H9 (cell line): ENCODE measurements around the gene ZNF839. TPM values are rescaled to one million over a fixed set of nuclear protein-coding genes. Genes with fewer than 3 reads are reported as not detected.

ENCODE experiments used
- DNase-seq: peaks from one replicate; pipeline ENCODE4 v3.0.0-alpha.2; 2017
- H2AFZ ChIP-seq: one replicate; pipeline ENCODE4 v1.6.1; 2013; ENCODE audit warnings: mild to moderate bottlenecking, low read length, control low read depth, moderate library complexity
- H2AK5ac ChIP-seq: 2 replicates; pipeline ENCODE4 v1.6.1; 2013; ENCODE audit warnings: low read length, control low read depth, mixed read lengths; ENCODE audit not compliant: insufficient read length
- H2BK120ac ChIP-seq: one replicate; pipeline ENCODE4 v1.6.1; 2013; ENCODE audit warnings: low read depth, mild to moderate bottlenecking, low read length, control low read depth, inconsistent platforms; ENCODE audit not compliant: poor library complexity, severe bottlenecking
- H2BK12ac ChIP-seq: 2 replicates; pipeline ENCODE4 v1.6.1; 2013; ENCODE audit warnings: low read length, control low read depth, mixed read lengths, low read depth; ENCODE audit not compliant: insufficient read length
- H2BK15ac ChIP-seq: 2 replicates; pipeline ENCODE4 v1.6.1; 2013; ENCODE audit warnings: low read depth, low read length, control low read depth
- H2BK20ac ChIP-seq: one replicate; pipeline ENCODE4 v1.6.1; 2013; ENCODE audit warnings: low read depth, mild to moderate bottlenecking, low read length, control low read depth, inconsistent platforms; ENCODE audit not compliant: poor library complexity, severe bottlenecking
- H2BK5ac ChIP-seq: 2 replicates; pipeline ENCODE4 v1.6.1; 2013; ENCODE audit warnings: low read length, control low read depth, mixed read lengths; ENCODE audit not compliant: insufficient read length
- H3K14ac ChIP-seq: 2 replicates; pipeline ENCODE4 v1.6.1; 2013; ENCODE audit warnings: low read length, control low read depth; ENCODE audit not compliant: insufficient read depth
- H3K18ac ChIP-seq: 2 replicates; pipeline ENCODE4 v1.6.1; 2013; ENCODE audit warnings: low read depth, mild to moderate bottlenecking, mixed read lengths, low read length, control low read depth; ENCODE audit not compliant: insufficient read length
- H3K23ac ChIP-seq: 2 replicates; pipeline ENCODE4 v1.6.1; 2013; ENCODE audit warnings: low read length, control low read depth, mixed read lengths, low read depth; ENCODE audit not compliant: insufficient read length
- H3K23me2 ChIP-seq: 2 replicates; pipeline ENCODE4 v1.6.1; 2013; ENCODE audit warnings: low read depth, mild to moderate bottlenecking, mixed read lengths, low read length, control low read depth; ENCODE audit not compliant: insufficient read length, poor library complexity, severe bottlenecking
- H3K27ac ChIP-seq: 2 replicates; pipeline ENCODE4 v1.5.1; 2013; ENCODE audit warnings: low read length, control low read depth, mixed read lengths, low read depth; ENCODE audit not compliant: insufficient read length
- H3K27me3 ChIP-seq: 2 replicates; pipeline ENCODE4 v1.6.1; 2013; ENCODE audit warnings: low read length, control low read depth, inconsistent platforms; ENCODE audit not compliant: insufficient read depth
- H3K4ac ChIP-seq: 2 replicates; pipeline ENCODE4 v1.6.1; 2013; ENCODE audit warnings: low read depth, mild to moderate bottlenecking, control low read depth, inconsistent platforms, low read length, moderate library complexity
- H3K4me1 ChIP-seq: 2 replicates; pipeline ENCODE4 v1.6.1; 2013; ENCODE audit warnings: low read length, control low read depth, inconsistent platforms; ENCODE audit not compliant: insufficient read depth
- H3K4me2 ChIP-seq: 2 replicates; pipeline ENCODE4 v1.6.1; 2013; ENCODE audit warnings: low read length, control low read depth, mixed read lengths; ENCODE audit not compliant: insufficient read length, insufficient read depth
- H3K56ac ChIP-seq: 2 replicates; pipeline ENCODE4 v1.6.1; 2013; ENCODE audit warnings: low read depth, mild to moderate bottlenecking, mixed read lengths, low read length, control low read depth; ENCODE audit not compliant: insufficient read length
- H3K79me1 ChIP-seq: 2 replicates; pipeline ENCODE4 v1.6.1; 2013; ENCODE audit warnings: low read depth, mild to moderate bottlenecking, moderate library complexity, low read length, control low read depth, inconsistent platforms; ENCODE audit not compliant: insufficient read depth, poor library complexity, severe bottlenecking
- H3K79me2 ChIP-seq: 2 replicates; pipeline ENCODE4 v1.6.1; 2013; ENCODE audit warnings: low read length, control low read depth, inconsistent platforms; ENCODE audit not compliant: insufficient read depth
- H3K9ac ChIP-seq: 2 replicates; pipeline ENCODE4 v1.6.1; 2013; ENCODE audit warnings: low read length, control low read depth, mixed read lengths; ENCODE audit not compliant: insufficient read length; ENCODE audit errors: extremely low read depth
- H3K9me3 ChIP-seq: one replicate; pipeline ENCODE4 v1.6.1; 2013; ENCODE audit warnings: low read depth, low read length, inconsistent platforms; ENCODE audit not compliant: control insufficient read depth
- H3T11ph ChIP-seq: one replicate; pipeline ENCODE4 v1.6.1; 2013; ENCODE audit warnings: mild to moderate bottlenecking, low read length, control low read depth, inconsistent platforms
- H4K20me1 ChIP-seq: one replicate; pipeline ENCODE4 v1.6.1; 2013; ENCODE audit not compliant: control insufficient read depth, insufficient read length, insufficient read depth
- H4K5ac ChIP-seq: 2 replicates; pipeline ENCODE4 v1.6.1; 2013; ENCODE audit warnings: low read depth, mild to moderate bottlenecking, mixed read lengths, low read length, control low read depth; ENCODE audit not compliant: insufficient read length
- H4K8ac ChIP-seq: replicated peaks from 2 replicates; pipeline ENCODE4 v1.6.1; 2013; ENCODE audit warnings: low read length, control low read depth, mixed read lengths, low read depth; ENCODE audit not compliant: insufficient read length
- H4K91ac ChIP-seq: 2 replicates; pipeline ENCODE4 v1.6.1; 2013; ENCODE audit warnings: low read depth, mild to moderate bottlenecking, moderate library complexity, mixed read lengths, low read length, control low read depth; ENCODE audit not compliant: insufficient read length
- H3K27ac Mint-ChIP-seq, 3 experiments: 2 replicates in 2 of 3; 3 replicates in 1 of 3; pipeline ENCODE4 v1.8.0; 2020 to 2021; ENCODE audit warnings: mixed read lengths in 3 of 3, mild to moderate bottlenecking in 1 of 3, moderate library complexity in 1 of 3
- H3K27me3 Mint-ChIP-seq: 2 replicates; pipeline ENCODE4 v1.8.0; 2021; ENCODE audit warnings: low read depth, mild to moderate bottlenecking, moderate library complexity, mixed read lengths
- H3K36me3 Mint-ChIP-seq, 3 experiments: 2 replicates in 2 of 3; 3 replicates in 1 of 3; pipeline ENCODE4 v1.8.0; 2020 to 2021; ENCODE audit warnings: low read depth in 3 of 3, mixed read lengths in 3 of 3; ENCODE audit not compliant: insufficient read depth in 1 of 3
- H3K4me1 Mint-ChIP-seq, 2 experiments: 2 replicates each; pipeline ENCODE4 v1.8.0; 2020; ENCODE audit warnings: mixed read lengths in 2 of 2
- H3K4me3 Mint-ChIP-seq, 2 experiments: 2 replicates in 1 of 2; 3 replicates in 1 of 2; pipeline ENCODE4 v1.8.0; 2020 to 2021; ENCODE audit warnings: mild to moderate bottlenecking in 2 of 2, mixed read lengths in 2 of 2, moderate library complexity in 1 of 2
- H3K9me3 Mint-ChIP-seq, 2 experiments: 2 replicates in 1 of 2; 3 replicates in 1 of 2; pipeline ENCODE4 v1.8.0; 2020; ENCODE audit warnings: mild to moderate bottlenecking in 2 of 2, mixed read lengths in 2 of 2, moderate library complexity in 1 of 2
- CTCF ChIP-seq: fragments of 200-600 bp; sonication (generic); conservative IDR thresholded peaks from 3 replicates; pipeline ENCODE4 v1.8.0; 2021; ENCODE audit warnings: antibody characterized with exemption, mild to moderate bottlenecking
- WGBS: extraction: QIAGEN DNeasy Blood & Tissue Kit; methylation state at CpG from one replicate; pipeline ENCODE4 v1.1.7; 2013; ENCODE audit warnings: missing lambda C conversion rate, low lambda C conversion rate, mixed read lengths; ENCODE audit not compliant: insufficient read length; ENCODE audit errors: extremely low coverage; 5-methylcytosine and 5-hydroxymethylcytosine counted together
- total RNA-seq: library from RNA; stranded (reverse); gene quantifications from 2 replicates; pipeline ENCODE4 v1.2.1, GENCODE V29; 2021

The ZNF839 gene
- total RNA-seq, 1 experiment from 2014 or later, result 9.4 TPM

- H3K18ac ChIP-seq, result no peak overlapping the region
- no peaks in the 10 kb centered on the region; a peak in 1 of 4 replicates for H3K4me1 Mint-ChIP-seq
Observed at GRCh38 chr14:102333390-102333789, 13.8 kb downstream of the ZNF839 start.

More at GRCh38 chr14:102333390-102333789, 13.8 kb downstream of the ZNF839 start:
- H4K20me1 ChIP-seq, result no peaks in the 10 kb centered on the region
- Mint-ChIP-seq H3K9me3 (no peaks in the 10 kb centered on the region), H3K27ac (peak overlapping the region; percentile 9 to 68 (median 10); a peak in 4 of 7 replicates), H3K36me3 (peaks cover 8 to 45% (median 40%) of the 10 kb centered on the region in 3 experiments), H3K4me3 (no peak overlapping the region), H3K27me3 (no peaks in the 10 kb centered on the region)
- H3K14ac ChIP-seq, result no peak overlapping the region
- H3K9ac ChIP-seq, result no peak overlapping the region
- H3K4me2 ChIP-seq, result no peak overlapping the region
- H3K79me1 ChIP-seq, result no peaks in the 10 kb centered on the region
- no peak overlapping the region for H2AK5ac ChIP-seq
- no peaks in the 10 kb centered on the region for H3K9me3 ChIP-seq
- H2BK5ac ChIP-seq, result no peak overlapping the region
- no peaks in the 10 kb centered on the region for H3K4me1 ChIP-seq
- TF ChIP-seq CTCF, result no peak
- H2BK120ac ChIP-seq, result no peak overlapping the region
- H4K5ac ChIP-seq, result no peak overlapping the region
- no peaks in the 10 kb centered on the region for H3K79me2 ChIP-seq
- H3K4ac ChIP-seq, result no peak overlapping the region
- no peak overlapping the region for H4K91ac ChIP-seq
- H3K23ac ChIP-seq, result no peak overlapping the region
- no peaks in the 10 kb centered on the region for H3K27me3 ChIP-seq
- no peak overlapping the region for H2BK12ac ChIP-seq
- no CpG with 5 or more reads among the region's 7 CpGs for WGBS
- DNase-seq, result no peak
- no peak overlapping the region for H2AFZ ChIP-seq
- no peak overlapping the region for H2BK15ac ChIP-seq
- H4K8ac ChIP-seq, result no peak overlapping the region
- no peaks in the 10 kb centered on the region for H3K23me2 ChIP-seq
- H3T11ph ChIP-seq, result no peak overlapping the region
- no peak overlapping the region for H2BK20ac ChIP-seq
- H3K27ac ChIP-seq, result no peak overlapping the region
- H3K56ac ChIP-seq, result no peak overlapping the region
